ENCODE measurements around the gene C19orf33.
A peak's percentile ranks its signal among the peaks of the same experiment; 100 is the strongest.

C19orf33 gene

GRCh38 chr19:38280030-38280921 is 23.8 kb upstream of the C19orf33 start:
- DNase-seq (ENCODE audit: low spot score) = no peak

GRCh38 chr19:38281811-38282566 is 22.1 kb upstream of the C19orf33 start:
- DNase-seq (ENCODE audit: low spot score) = no peak

- no peak for DNase-seq (ENCODE audit: low spot score)
Observed at GRCh38 chr19:38283271-38283670, 20.8 kb upstream of the C19orf33 start.

GRCh38 chr19:38284422-38284821 is 19.6 kb upstream of the C19orf33 start:
- no peak for DNase-seq (ENCODE audit: low spot score)

- no peak for DNase-seq (ENCODE audit: low spot score)
Observed at GRCh38 chr19:38285567-38285966, 18.5 kb upstream of the C19orf33 start.

GRCh38 chr19:38287604-38288003 is 16.4 kb upstream of the C19orf33 start:
- no peak for DNase-seq (ENCODE audit: low spot score)

GRCh38 chr19:38288123-38288855 is 15.8 kb upstream of the C19orf33 start:
- no peak for DNase-seq (ENCODE audit: low spot score)

GRCh38 chr19:38289955-38290354 is 14.1 kb upstream of the C19orf33 start:
- no peak for DNase-seq (ENCODE audit: low spot score)

GRCh38 chr19:38290631-38291147 is 13.4 kb upstream of the C19orf33 start:
- no peak for DNase-seq (ENCODE audit: low spot score)

- DNase-seq (ENCODE audit: low spot score) = no peak
Observed at GRCh38 chr19:38291855-38292254, 12.2 kb upstream of the C19orf33 start.

- DNase-seq (ENCODE audit: low spot score) = no peak
Observed at GRCh38 chr19:38293281-38293680, 10.8 kb upstream of the C19orf33 start.

- DNase-seq (ENCODE audit: low spot score) = no peak
Observed at GRCh38 chr19:38294090-38294489, 10.0 kb upstream of the C19orf33 start.

GRCh38 chr19:38298821-38299680 is 5.0 kb upstream of the C19orf33 start:
- DNase-seq (ENCODE audit: low spot score) = no peak

- no peak for DNase-seq (ENCODE audit: low spot score)
Observed at GRCh38 chr19:38304352-38304865, 358 bp downstream of the C19orf33 start.

GRCh38 chr19:38304866-38305429 is 897 bp downstream of the C19orf33 start:
- DNase-seq (ENCODE audit: low spot score) = peak; percentile 82

- no peak for DNase-seq (ENCODE audit: low spot score)
Observed at GRCh38 chr19:38306236-38306635, 2.2 kb downstream of the C19orf33 start.

GRCh38 chr19:38307076-38307475 is 3.0 kb downstream of the C19orf33 start:
- no peak for DNase-seq (ENCODE audit: low spot score)

- no peak for DNase-seq (ENCODE audit: low spot score)
Observed at GRCh38 chr19:38307597-38307996, 3.5 kb downstream of the C19orf33 start.

GRCh38 chr19:38308006-38308766 is 4.1 kb downstream of the C19orf33 start:
- DNase-seq (ENCODE audit: low spot score) = no peak

Data from RKO (cell line).